Activated naive CD4-positive, alpha-beta T cell treated with anti-CD3 and anti-CD28 coated beads for 36 hours (primary cell): Measurements from ENCODE around the gene KATNBL1. TPM values are rescaled to one million over a fixed set of nuclear protein-coding genes. Genes with fewer than 3 reads are reported as not detected.
"Not testable (repeated sequence)": the region's sequence is repeated elsewhere in the genome, so short reads cannot be mapped to it uniquely, and the experiment has no call there.

ENCODE experiments used
- CTCF ChIA-PET: fragments of 350-600 bp; sonication (Branson Sonifier 250); formaldehyde crosslinking; loops from one replicate; lab custom pipeline; 2021; ENCODE audit warnings: antibody characterized with exemption; lab: Charles Lee
- DNase-seq: peaks from one replicate; pipeline ENCODE4 v3.0.0-alpha.2; 2020
- H3K27ac Mint-ChIP-seq: one replicate; pipeline ENCODE4 v1.8.0; 2021; ENCODE audit warnings: mild to moderate bottlenecking, mixed read lengths
- H3K27me3 Mint-ChIP-seq: one replicate; pipeline ENCODE4 v1.8.0; 2021; ENCODE audit warnings: low read depth, mixed read lengths
- H3K36me3 Mint-ChIP-seq: one replicate; pipeline ENCODE4 v1.8.0; 2021; ENCODE audit warnings: low read depth, mixed read lengths
- H3K4me1 Mint-ChIP-seq: one replicate; pipeline ENCODE4 v1.8.0; 2021; ENCODE audit warnings: low read depth, mixed read lengths
- H3K4me3 Mint-ChIP-seq: one replicate; pipeline ENCODE4 v1.8.0; 2021; ENCODE audit warnings: mild to moderate bottlenecking, moderate library complexity, mixed read lengths
- H3K9me3 Mint-ChIP-seq: one replicate; pipeline ENCODE4 v1.8.0; 2021; ENCODE audit warnings: mixed read lengths
- intact Hi-C: fragments of 100-400 bp; cut with micrococcal nuclease; formaldehyde crosslinking; loops from one replicate; pipeline ENCODE4 v1.15.1; 2023
- total RNA-seq, 2 experiments: library from RNA; stranded (reverse); gene quantifications; one replicate each; pipeline ENCODE4 v1.2.3, GENCODE V29; 2021

KATNBL1 gene
- total RNA-seq, 2 experiments from 2014 or later = 46.4 to 51.6 TPM

- CTCF ChIA-PET = interaction anchor here (0.7 kb wide), 1 partner anchor 75 kb away, joined by 4 read pairs; no protein-coding TSS in a partner anchor
- Mint-ChIP-seq H3K4me3 (no peak overlapping the region), H3K27ac (no peak overlapping the region), H3K4me1 (no peaks in the 10 kb centered on the region), H3K9me3 (no peaks in the 10 kb centered on the region), H3K36me3 (no peaks in the 10 kb centered on the region), H3K27me3 (no peaks in the 10 kb centered on the region)
- intact Hi-C loops = no loop called here
- no peak for DNase-seq
These were observed 77.0 kb downstream of the KATNBL1 start for GRCh38 chr15:34132881-34133280.

GRCh38 chr15:34128898-34129297 is 81.0 kb downstream of the KATNBL1 start:
- Mint-ChIP-seq H3K4me1 (no peaks in the 10 kb centered on the region), H3K9me3 (no peaks in the 10 kb centered on the region), H3K27me3 (no peaks in the 10 kb centered on the region), H3K27ac (no peak overlapping the region), H3K36me3 (no peaks in the 10 kb centered on the region), H3K4me3 (no peak overlapping the region)
- intact Hi-C loops = no loop called here
- DNase-seq = no peak
- CTCF ChIA-PET = no interaction called here

GRCh38 chr15:34126522-34126921 is 83.4 kb downstream of the KATNBL1 start:
- no peaks in the 10 kb centered on the region for H3K4me1 Mint-ChIP-seq
- DNase-seq = no peak
- H3K27me3 Mint-ChIP-seq = peaks cover 4% of the 10 kb centered on the region
- no peaks in the 10 kb centered on the region for H3K36me3 Mint-ChIP-seq
- H3K27ac Mint-ChIP-seq = no peak overlapping the region
- no peaks in the 10 kb centered on the region for H3K9me3 Mint-ChIP-seq
- intact Hi-C loops = no loop called here
- CTCF ChIA-PET = interaction anchor here (0.6 kb wide), 2 partner anchors 89 to 313 kb away, joined by 3 read pairs; no protein-coding TSS in a partner anchor
- H3K4me3 Mint-ChIP-seq = no peak overlapping the region

- Mint-ChIP-seq H3K27ac (no peak overlapping the region), H3K27me3 (peaks cover 5% of the 10 kb centered on the region), H3K9me3 (no peaks in the 10 kb centered on the region), H3K36me3 (no peaks in the 10 kb centered on the region), H3K4me3 (no peak overlapping the region), H3K4me1 (no peaks in the 10 kb centered on the region)
- CTCF ChIA-PET = interaction anchor here (0.6 kb wide), 1 partner anchor 313 kb away, joined by 3 read pairs; no protein-coding TSS in a partner anchor
- intact Hi-C loops = no loop called here
- DNase-seq = no peak
These were observed 84.0 kb downstream of the KATNBL1 start for GRCh38 chr15:34125945-34126344.

GRCh38 chr15:34124651-34125050 is 85.2 kb downstream of the KATNBL1 start:
- intact Hi-C loops = no loop called here
- no peaks in the 10 kb centered on the region for H3K4me1 Mint-ChIP-seq
- no peaks in the 10 kb centered on the region for H3K36me3 Mint-ChIP-seq

GRCh38 chr15:34122771-34123183 is 87.1 kb downstream of the KATNBL1 start:
- Mint-ChIP-seq H3K27me3 (peaks cover 18% of the 10 kb centered on the region), H3K4me3 (no peak overlapping the region), H3K36me3 (no peaks in the 10 kb centered on the region), H3K27ac (no peak overlapping the region), H3K4me1 (no peaks in the 10 kb centered on the region), H3K9me3 (no peaks in the 10 kb centered on the region)
- no peak for DNase-seq
- CTCF ChIA-PET = interaction anchor here (1.2 to 1.5 kb wide), 3 partner anchors 12 to 88 kb away, joined by 3 to 4 read pairs (median 4); no protein-coding TSS in a partner anchor
- intact Hi-C loops = no loop called here

More at GRCh38 chr15:34124651-34125050, 85.2 kb downstream of the KATNBL1 start:
- H3K27ac Mint-ChIP-seq = no peak overlapping the region
- no peak overlapping the region for H3K4me3 Mint-ChIP-seq
- H3K27me3 Mint-ChIP-seq = peaks cover 11% of the 10 kb centered on the region
- no peaks in the 10 kb centered on the region for H3K9me3 Mint-ChIP-seq
- no peak for DNase-seq
- CTCF ChIA-PET = interaction anchor here (0.6 kb wide), 1 partner anchor 66 kb away, joined by 5 read pairs; no protein-coding TSS in a partner anchor

GRCh38 chr15:34121786-34122185 is 88.1 kb downstream of the KATNBL1 start:
- H3K4me3 Mint-ChIP-seq, H3K36me3 Mint-ChIP-seq, H3K9me3 Mint-ChIP-seq, intact Hi-C loops, H3K4me1 Mint-ChIP-seq, DNase-seq, H3K27ac Mint-ChIP-seq: not testable (repeated sequence)
- peaks cover 22% of the 10 kb centered on the region for H3K27me3 Mint-ChIP-seq
- CTCF ChIA-PET = interaction anchor here (1.3 kb wide), 1 partner anchor 12 kb away, joined by 4 read pairs; no protein-coding TSS in a partner anchor

- intact Hi-C loops, H3K36me3 Mint-ChIP-seq, DNase-seq, H3K4me3 Mint-ChIP-seq, H3K9me3 Mint-ChIP-seq, H3K4me1 Mint-ChIP-seq, H3K27ac Mint-ChIP-seq: not testable (repeated sequence)
- CTCF ChIA-PET = interaction anchor here (1.0 kb wide), 1 partner anchor 12 kb away, joined by 3 read pairs; no protein-coding TSS in a partner anchor
- peaks cover 22% of the 10 kb centered on the region for H3K27me3 Mint-ChIP-seq
These were observed 89.5 kb downstream of the KATNBL1 start for GRCh38 chr15:34120420-34120819.

GRCh38 chr15:34119291-34119690 is 90.6 kb downstream of the KATNBL1 start:
- H3K27ac Mint-ChIP-seq = no peak overlapping the region
- H3K4me3 Mint-ChIP-seq = no peak overlapping the region
- intact Hi-C loops = no loop called here
- H3K4me1 Mint-ChIP-seq = no peaks in the 10 kb centered on the region
- H3K9me3 Mint-ChIP-seq = no peaks in the 10 kb centered on the region
- peaks cover 22% of the 10 kb centered on the region for H3K27me3 Mint-ChIP-seq
- no peaks in the 10 kb centered on the region for H3K36me3 Mint-ChIP-seq
- CTCF ChIA-PET = no interaction called here
- no peak for DNase-seq

GRCh38 chr15:34116620-34117019 is 93.3 kb downstream of the KATNBL1 start:
- H3K4me3 Mint-ChIP-seq = no peak overlapping the region
- no peak overlapping the region for H3K27ac Mint-ChIP-seq
- H3K36me3 Mint-ChIP-seq = no peaks in the 10 kb centered on the region
- no peaks in the 10 kb centered on the region for H3K9me3 Mint-ChIP-seq
- CTCF ChIA-PET = interaction anchor here (1.1 kb wide), 1 partner anchor 9 kb away, joined by 3 read pairs; no protein-coding TSS in a partner anchor
- H3K4me1 Mint-ChIP-seq = no peaks in the 10 kb centered on the region
- peaks cover 19% of the 10 kb centered on the region for H3K27me3 Mint-ChIP-seq
- intact Hi-C loops = no loop called here
- DNase-seq = no peak

GRCh38 chr15:34114739-34115138 is 95.2 kb downstream of the KATNBL1 start:
- H3K27me3 Mint-ChIP-seq = peaks cover 10% of the 10 kb centered on the region
- H3K36me3 Mint-ChIP-seq = no peaks in the 10 kb centered on the region
- CTCF ChIA-PET = no interaction called here
- no peak overlapping the region for H3K4me3 Mint-ChIP-seq
- no peak for DNase-seq
- no peak overlapping the region for H3K27ac Mint-ChIP-seq
- no peaks in the 10 kb centered on the region for H3K4me1 Mint-ChIP-seq
- intact Hi-C loops = no loop called here
- no peaks in the 10 kb centered on the region for H3K9me3 Mint-ChIP-seq

GRCh38 chr15:34114215-34114614 is 95.7 kb downstream of the KATNBL1 start:
- Mint-ChIP-seq H3K36me3 (no peaks in the 10 kb centered on the region), H3K4me3 (no peak overlapping the region), H3K9me3 (no peaks in the 10 kb centered on the region), H3K27me3 (peaks cover 8% of the 10 kb centered on the region), H3K4me1 (no peaks in the 10 kb centered on the region), H3K27ac (no peak overlapping the region)
- no peak for DNase-seq
- intact Hi-C loops = no loop called here
- CTCF ChIA-PET = interaction anchor here (7.9 kb wide), 1 partner anchor 96 kb away, joined by 68 read pairs; the partner anchor contains the start of gene KATNBL1

- no peak overlapping the region for H3K4me3 Mint-ChIP-seq
- CTCF ChIA-PET = interaction anchor here (0.6 to 7.9 kb wide), 4 partner anchors 12 to 476 kb away, joined by 4 to 68 read pairs (median 5); partner anchors contain the start of gene KATNBL1
- no peak for DNase-seq
- intact Hi-C loops = no loop called here
- H3K4me1 Mint-ChIP-seq = no peaks in the 10 kb centered on the region
- no peaks in the 10 kb centered on the region for H3K9me3 Mint-ChIP-seq
- peaks cover under 1% of the 10 kb centered on the region for H3K36me3 Mint-ChIP-seq
- H3K27me3 Mint-ChIP-seq = no peaks in the 10 kb centered on the region
- H3K27ac Mint-ChIP-seq = no peak overlapping the region
These were observed 98.4 kb downstream of the KATNBL1 start for GRCh38 chr15:34111488-34111887.
